Measurements from ENCODE around the gene KLF9. TPM values are rescaled to one million over a fixed set of nuclear protein-coding genes. Genes with fewer than 3 reads are reported as not detected.

Gene KLF9
- total and polyA plus RNA-seq, 2 donors (not counting 1 experiment from before 2014, with no cell fraction given) = 12.1 to 36.4 TPM

- H2AFZ ChIP-seq (ENCODE audit: insufficient read depth, low read depth, low read length, poor library complexity, severe bottlenecking) = no peak overlapping the region
- H3K9me3 Mint-ChIP-seq (ENCODE audit: insufficient read depth) = no peaks in the 10 kb centered on the region
- H3K36me3 ChIP-seq (replicated peaks in 1 of 2; ENCODE audit: control extremely low read depth in 1 of 2, control insufficient read depth in 1 of 2, extremely low read depth in 1 of 2, insufficient read depth in 2 of 2, low read length in 1 of 2) = peaks cover 0 to under 1% of the 10 kb centered on the region in 2 experiments
- no peaks in the 10 kb centered on the region for H3K27me3 ChIP-seq (replicated peaks in 1 of 4; ENCODE audit: control extremely low read depth in 1 of 4, control insufficient read depth in 3 of 4, insufficient read depth in 4 of 4, low read length in 3 of 4)
- H3K4me2 ChIP-seq (replicated peaks; ENCODE audit: low read depth, low read length, poor library complexity, severe bottlenecking) = no peak overlapping the region
- H3K4me3 Mint-ChIP-seq = no peak overlapping the region
- H3K79me2 ChIP-seq (ENCODE audit: control insufficient read depth, insufficient read depth, low read length) = no peaks in the 10 kb centered on the region
- no peaks in the 10 kb centered on the region for H3K4me1 Mint-ChIP-seq
- H3K9ac ChIP-seq (ENCODE audit: low read length) = no peak overlapping the region
- intact Hi-C loops (cut with micrococcal nuclease) = no loop called here
- ChIA-PET CTCF (interaction anchor here (1.5 kb wide), 2 partner anchors 122 to 240 kb away, joined by 3 to 7 read pairs; no protein-coding TSS in a partner anchor), POLR2A (no interaction called here)
- TF ChIP-seq EZH2 (IDR thresholded peaks at IDR 0.05; ENCODE audit: borderline replicate concordance, insufficient read depth, low read depth, low read length, poor library complexity, severe bottlenecking) (no peak), CTCF (IDR thresholded peaks at IDR 0.05) (no peak)
- no peak overlapping the region for H3K27ac Mint-ChIP-seq
- WGBS (ENCODE audit: insufficient coverage) = 95% methylated on average over 6 of the region's 7 CpGs
- DNase-seq (no peak), ATAC-seq (ENCODE audit: low read depth) (no peak)
- H3K4me1 ChIP-seq (ENCODE audit: control insufficient read depth in 2 of 2, insufficient read depth in 2 of 2, low read length in 2 of 2) = no peaks in the 10 kb centered on the region
- no peak overlapping the region for H3K4me3 ChIP-seq (ENCODE audit: control extremely low read depth in 1 of 5, extremely low read depth in 1 of 5, insufficient read depth in 1 of 5, low read depth in 2 of 5, low read length in 4 of 5)
- H3K27ac ChIP-seq (ENCODE audit: low read length in 2 of 2) = no peak overlapping the region
- no peaks in the 10 kb centered on the region for H4K20me1 ChIP-seq (ENCODE audit: control insufficient read depth, insufficient read depth, low read length, poor library complexity, severe bottlenecking)
- no peaks in the 10 kb centered on the region for H3K27me3 Mint-ChIP-seq
- peaks cover 0 to 4% (median 0%) of the 10 kb centered on the region in 3 donors for H3K9me3 ChIP-seq (ENCODE audit: control extremely low read depth in 1 of 3, control insufficient read depth in 2 of 3, insufficient read depth in 1 of 3, low read length in 2 of 3)
Observed at GRCh38 chr9:70362952-70363351, 51.5 kb downstream of the KLF9 start.

- H4K20me1 ChIP-seq (ENCODE audit: control insufficient read depth, insufficient read depth, low read length, poor library complexity, severe bottlenecking) = no peaks in the 10 kb centered on the region
- no peaks in the 10 kb centered on the region for H3K9me3 Mint-ChIP-seq (ENCODE audit: insufficient read depth)
- POLR2A ChIA-PET = no interaction called here
Observed at GRCh38 chr9:70355801-70356200, 58.7 kb downstream of the KLF9 start.

More at GRCh38 chr9:70355801-70356200, 58.7 kb downstream of the KLF9 start:
- Histone ChIP-seq H3K79me2 (ENCODE audit: control insufficient read depth, insufficient read depth, low read length) (no peaks in the 10 kb centered on the region), H3K36me3 (replicated peaks in 1 of 2; ENCODE audit: control extremely low read depth in 1 of 2, control insufficient read depth in 1 of 2, extremely low read depth in 1 of 2, insufficient read depth in 2 of 2, low read length in 1 of 2) (peaks cover 5 to 18% of the 10 kb centered on the region in 2 experiments), H3K9me3 (ENCODE audit: control extremely low read depth in 1 of 3, control insufficient read depth in 2 of 3, insufficient read depth in 1 of 3, low read length in 2 of 3) (no peaks in the 10 kb centered on the region), H2AFZ (ENCODE audit: insufficient read depth, low read depth, low read length, poor library complexity, severe bottlenecking) (no peak overlapping the region), H3K4me3 (ENCODE audit: control extremely low read depth in 1 of 5, extremely low read depth in 1 of 5, insufficient read depth in 1 of 5, low read depth in 2 of 5, low read length in 4 of 5) (no peak overlapping the region), H3K27ac (ENCODE audit: low read length in 2 of 2) (no peak overlapping the region), H3K9ac (ENCODE audit: low read length) (no peak overlapping the region), H3K4me2 (replicated peaks; ENCODE audit: low read depth, low read length, poor library complexity, severe bottlenecking) (no peak overlapping the region), H3K27me3 (replicated peaks in 1 of 4; ENCODE audit: control extremely low read depth in 1 of 4, control insufficient read depth in 3 of 4, insufficient read depth in 4 of 4, low read length in 3 of 4) (no peaks in the 10 kb centered on the region), H3K4me1 (ENCODE audit: control insufficient read depth in 2 of 2, insufficient read depth in 2 of 2, low read length in 2 of 2) (no peaks in the 10 kb centered on the region)
- intact Hi-C loops (cut with micrococcal nuclease) = no loop called here
- no peaks in the 10 kb centered on the region for H3K4me1 Mint-ChIP-seq
- H3K27me3 Mint-ChIP-seq = no peaks in the 10 kb centered on the region
- H3K27ac Mint-ChIP-seq = no peak overlapping the region
- H3K4me3 Mint-ChIP-seq = no peak overlapping the region
- CTCF ChIA-PET = interaction anchor here (0.7 to 1.8 kb wide), 3 partner anchors 46 to 247 kb away, joined by 3 to 8 read pairs (median 3); no protein-coding TSS in a partner anchor
- TF ChIP-seq CTCF (IDR thresholded peaks at IDR 0.05) (no peak), EZH2 (IDR thresholded peaks at IDR 0.05; ENCODE audit: borderline replicate concordance, insufficient read depth, low read depth, low read length, poor library complexity, severe bottlenecking) (no peak)
- WGBS (ENCODE audit: insufficient coverage) = no CpG with 5 or more reads among the region's 3 CpGs
- DNase-seq (no peak), ATAC-seq (ENCODE audit: low read depth) (no peak)

Measured in B cell (primary cell).